ENCODE measurements around the gene NFE2.

The NFE2 gene

DNA sequence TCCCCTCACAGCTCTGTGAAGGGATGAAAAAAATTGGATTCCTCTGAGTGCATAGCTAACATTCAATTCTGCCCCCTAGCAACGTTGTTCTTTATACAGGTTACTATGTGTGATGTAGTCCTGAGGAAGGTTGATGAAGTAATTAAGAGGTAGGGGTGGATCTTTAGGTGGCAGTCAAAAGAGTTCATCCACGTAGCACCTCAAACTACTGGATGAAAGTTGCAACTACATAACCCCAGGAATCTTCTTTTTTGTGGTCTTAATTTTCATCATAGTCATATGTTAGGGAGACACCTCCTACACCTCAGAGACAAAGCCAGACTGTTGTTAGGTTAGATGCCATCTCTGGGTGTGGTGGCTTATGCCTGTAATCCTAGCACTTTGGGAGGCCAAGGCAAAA lies 10.2 kb upstream of the NFE2 start:
- DNase-seq (ENCODE audit: extremely low read depth, insufficient read length) = no peak
- TF ChIP-seq, protein P1, sequence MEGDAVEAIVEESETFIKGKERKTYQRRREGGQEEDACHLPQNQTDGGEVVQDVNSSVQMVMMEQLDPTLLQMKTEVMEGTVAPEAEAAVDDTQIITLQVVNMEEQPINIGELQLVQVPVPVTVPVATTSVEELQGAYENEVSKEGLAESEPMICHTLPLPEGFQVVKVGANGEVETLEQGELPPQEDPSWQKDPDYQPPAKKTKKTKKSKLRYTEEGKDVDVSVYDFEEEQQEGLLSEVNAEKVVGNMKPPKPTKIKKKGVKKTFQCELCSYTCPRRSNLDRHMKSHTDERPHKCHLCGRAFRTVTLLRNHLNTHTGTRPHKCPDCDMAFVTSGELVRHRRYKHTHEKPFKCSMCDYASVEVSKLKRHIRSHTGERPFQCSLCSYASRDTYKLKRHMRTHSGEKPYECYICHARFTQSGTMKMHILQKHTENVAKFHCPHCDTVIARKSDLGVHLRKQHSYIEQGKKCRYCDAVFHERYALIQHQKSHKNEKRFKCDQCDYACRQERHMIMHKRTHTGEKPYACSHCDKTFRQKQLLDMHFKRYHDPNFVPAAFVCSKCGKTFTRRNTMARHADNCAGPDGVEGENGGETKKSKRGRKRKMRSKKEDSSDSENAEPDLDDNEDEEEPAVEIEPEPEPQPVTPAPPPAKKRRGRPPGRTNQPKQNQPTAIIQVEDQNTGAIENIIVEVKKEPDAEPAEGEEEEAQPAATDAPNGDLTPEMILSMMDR (IDR thresholded peaks at IDR 0.05; ENCODE audit: insufficient read depth, low read length, poor library complexity, severe bottlenecking) = no peak
- Histone ChIP-seq H3K27me3 (replicated peaks; ENCODE audit: control insufficient read depth, insufficient read depth, low read length) (peaks cover 3% of the 10 kb centered on the region; the same call in 1 of the 2 replicates), H3K36me3 (ENCODE audit: control insufficient read depth, insufficient read depth, low read length) (no peaks in the 10 kb centered on the region), H3K4me3 (replicated peaks; ENCODE audit: low read depth, low read length) (no peak overlapping the region)

DNA sequence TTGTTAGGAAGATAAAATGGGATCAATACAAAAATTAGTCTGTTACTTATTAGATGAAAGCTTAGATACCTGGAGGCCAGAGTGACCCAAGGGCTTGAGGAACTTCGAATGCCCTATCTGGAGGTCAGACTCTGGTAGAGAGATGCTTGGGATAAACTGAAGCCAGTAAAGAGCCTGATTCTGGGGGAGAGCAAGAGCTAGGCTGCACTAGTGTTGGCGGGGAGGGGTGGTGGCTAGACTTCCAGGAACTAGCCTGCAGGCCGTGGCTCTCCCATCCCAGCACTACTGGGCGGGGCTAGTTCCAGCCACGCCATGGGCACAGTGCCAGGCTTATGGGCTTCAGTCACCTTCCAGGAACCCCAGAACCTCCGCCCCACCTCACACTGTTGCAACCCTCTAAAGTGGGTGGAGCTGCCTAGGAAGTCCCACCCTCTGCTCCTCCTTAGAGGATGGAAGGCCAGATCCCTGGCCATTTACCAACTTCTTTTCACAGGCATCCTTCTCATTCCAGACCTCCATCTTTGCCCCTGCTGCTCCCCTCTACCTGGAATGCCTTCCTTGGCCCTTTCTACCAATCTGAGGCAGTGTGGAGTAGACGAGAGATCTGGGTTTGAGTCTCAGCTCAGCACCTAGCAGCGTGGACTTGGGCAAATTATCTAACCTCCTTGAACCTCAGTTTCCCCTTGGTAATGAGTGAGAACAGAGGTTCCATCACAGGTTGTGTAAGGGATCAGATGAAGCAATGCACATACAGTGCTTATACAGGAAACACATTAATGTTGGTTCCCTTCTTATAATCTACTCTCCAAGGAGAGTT lies 6.3 kb upstream of the NFE2 start:
- H3K27me3 ChIP-seq (replicated peaks; ENCODE audit: control insufficient read depth, insufficient read depth, low read length) = peaks cover 6% of the 10 kb centered on the region
- H3K4me3 ChIP-seq (replicated peaks; ENCODE audit: low read depth, low read length) = no peak overlapping the region
- DNase-seq (ENCODE audit: extremely low read depth, insufficient read length) = no peak
- no peaks in the 10 kb centered on the region for H3K36me3 ChIP-seq (ENCODE audit: control insufficient read depth, insufficient read depth, low read length)
- TF ChIP-seq, protein P1 (IDR thresholded peaks at IDR 0.05; ENCODE audit: insufficient read depth, low read length, poor library complexity, severe bottlenecking) = no peak

DNA sequence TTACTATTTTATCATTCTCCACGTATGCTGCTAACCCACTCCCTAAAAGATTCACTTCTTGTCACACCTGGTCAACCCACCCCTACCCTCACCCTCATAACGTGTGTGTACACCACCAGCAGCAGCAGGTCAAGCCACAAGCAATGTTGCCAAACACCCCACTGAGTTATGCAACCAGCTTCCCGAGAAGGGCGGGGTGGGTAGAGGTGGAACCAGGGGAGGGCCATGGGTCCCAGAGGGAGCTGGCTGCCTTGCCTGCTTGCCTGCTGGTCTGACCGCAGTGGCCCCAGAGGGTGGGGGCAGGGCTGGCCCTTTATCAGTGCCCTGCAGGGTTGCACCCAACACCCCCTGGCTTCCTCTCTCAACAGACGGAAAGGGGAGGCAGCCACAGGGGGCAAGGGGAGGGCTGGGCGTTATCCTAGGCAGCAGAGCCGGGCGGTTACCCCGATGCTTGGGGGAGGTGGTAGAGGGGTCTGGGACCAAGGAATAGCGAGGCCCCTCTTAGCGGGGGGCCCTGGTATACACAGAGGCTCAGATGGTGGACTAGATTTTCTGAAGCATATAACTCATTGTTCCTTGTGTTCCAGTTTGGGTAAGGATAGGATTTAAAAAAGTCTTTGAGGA lies 3.5 kb upstream of the NFE2 start:
- no peak for DNase-seq (ENCODE audit: extremely low read depth, insufficient read length)
- H3K4me3 ChIP-seq (replicated peaks; ENCODE audit: low read depth, low read length) = no peak overlapping the region
- H3K27me3 ChIP-seq (replicated peaks; ENCODE audit: control insufficient read depth, insufficient read depth, low read length) = peaks cover 10% of the 10 kb centered on the region
- H3K36me3 ChIP-seq (ENCODE audit: control insufficient read depth, insufficient read depth, low read length) = no peaks in the 10 kb centered on the region
- TF ChIP-seq, protein P1 (IDR thresholded peaks at IDR 0.05; ENCODE audit: insufficient read depth, low read length, poor library complexity, severe bottlenecking) = no peak

DNA sequence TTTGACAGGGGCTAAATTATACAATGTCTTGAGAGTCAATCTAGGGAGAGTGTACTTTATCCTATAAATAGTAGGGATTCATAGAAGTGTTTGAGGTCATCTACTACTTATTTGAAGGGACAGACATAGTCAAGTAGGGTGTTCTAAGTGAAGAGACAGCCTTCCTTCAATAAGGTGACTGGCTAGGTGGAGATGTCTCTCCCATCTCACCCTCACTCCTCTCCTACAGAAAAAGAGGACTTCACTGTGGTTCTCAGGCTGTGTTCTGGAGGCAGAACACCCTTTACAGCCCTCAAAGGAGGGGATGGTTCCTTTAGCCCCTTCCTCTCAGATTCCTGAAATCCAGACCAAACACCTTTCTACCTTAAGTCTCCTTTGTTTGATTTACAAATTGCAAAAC lies 2.8 kb upstream of the NFE2 start:
- H3K4me3 ChIP-seq (replicated peaks; ENCODE audit: low read depth, low read length) = no peak overlapping the region
- DNase-seq (ENCODE audit: extremely low read depth, insufficient read length) = no peak
- TF ChIP-seq, protein P1 (IDR thresholded peaks at IDR 0.05; ENCODE audit: insufficient read depth, low read length, poor library complexity, severe bottlenecking) = no peak
- peaks cover 13% of the 10 kb centered on the region for H3K27me3 ChIP-seq (replicated peaks; ENCODE audit: control insufficient read depth, insufficient read depth, low read length)
- no peaks in the 10 kb centered on the region for H3K36me3 ChIP-seq (ENCODE audit: control insufficient read depth, insufficient read depth, low read length)

DNA sequence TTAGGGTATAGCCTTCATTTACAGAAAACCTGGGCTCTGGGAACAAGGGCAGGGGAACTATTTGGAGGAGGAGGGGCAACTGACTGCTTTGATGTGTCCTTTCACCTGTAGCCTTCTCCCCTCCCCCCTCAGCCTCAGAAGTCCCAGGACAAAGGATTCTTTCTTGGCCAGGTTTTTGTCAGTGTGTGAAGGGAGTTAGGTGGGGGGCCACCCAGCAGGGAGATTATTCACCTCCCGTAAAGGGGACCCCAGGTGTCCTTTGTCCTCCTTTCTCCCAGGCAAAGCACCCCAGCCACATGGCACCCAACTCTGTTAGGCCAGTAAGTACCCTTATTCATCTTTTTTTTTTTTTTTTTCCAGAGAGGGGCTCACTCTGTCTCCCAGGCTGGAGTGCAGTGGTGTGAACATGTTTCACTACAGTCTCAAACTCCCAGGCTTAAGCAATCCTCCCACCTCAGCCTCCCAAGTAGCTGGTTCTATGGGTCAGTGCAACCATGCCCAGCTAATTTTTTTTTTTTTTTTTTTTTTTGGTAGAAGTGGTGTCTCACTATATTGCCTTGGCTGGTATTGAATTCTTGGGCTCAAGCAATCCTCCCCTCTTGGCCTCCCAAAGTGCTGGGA lies 723 bp upstream of the NFE2 start:
- TF ChIP-seq, protein P1 (IDR thresholded peaks at IDR 0.05; ENCODE audit: insufficient read depth, low read length, poor library complexity, severe bottlenecking) = no peak
- H3K36me3 ChIP-seq (ENCODE audit: control insufficient read depth, insufficient read depth, low read length) = no peaks in the 10 kb centered on the region
- H3K4me3 ChIP-seq (replicated peaks; ENCODE audit: low read depth, low read length) = no peak overlapping the region
- peaks cover 10% of the 10 kb centered on the region for H3K27me3 ChIP-seq (replicated peaks; ENCODE audit: control insufficient read depth, insufficient read depth, low read length)
- DNase-seq (ENCODE audit: extremely low read depth, insufficient read length) = no peak

Data from GM06990 (cell line).